CD14-positive monocyte (primary cell): ENCODE data around the gene ADAM19. TPM values are rescaled to one million over a fixed set of nuclear protein-coding genes. Genes with fewer than 3 reads are reported as not detected.

ENCODE experiments used
- DNase-seq, 3 donors: peaks; one replicate each; pipeline ENCODE4 v3.0.0-alpha.2; 2011 to 2022
- H2AFZ ChIP-seq: 2 replicates; pipeline ENCODE4 v1.6.0; 2012; ENCODE audit warnings: mild to moderate bottlenecking, low read depth, low read length, inconsistent platforms; ENCODE audit not compliant: insufficient read depth, poor library complexity, severe bottlenecking
- H3K27ac ChIP-seq, 2 donors: 1 replicate in 1 of 2; 2 replicates in 1 of 2; pipeline ENCODE4 v1.5.1; 2012 to 2013; ENCODE audit warnings: low read length in 2 of 2, control low read depth in 1 of 2, inconsistent platforms in 1 of 2, low read depth in 1 of 2, mild to moderate bottlenecking in 1 of 2
- H3K27me3 ChIP-seq, 2 donors: one replicate each; pipeline versions ENCODE4 v1.6.0 to v1.6.1; 2011 to 2013; ENCODE audit warnings: low read length in 2 of 2; ENCODE audit not compliant: control insufficient read depth in 2 of 2, insufficient read depth in 2 of 2
- H3K36me3 ChIP-seq, 2 donors: replicated peaks in 1 of 2; 1 replicate in 1 of 2; 2 replicates in 1 of 2; pipeline versions ENCODE4 v1.5.1 to v1.6.1; 2012 to 2013; ENCODE audit warnings: low read length in 2 of 2, control low read depth in 1 of 2, inconsistent platforms in 1 of 2, mild to moderate bottlenecking in 1 of 2; ENCODE audit not compliant: insufficient read depth in 2 of 2, control insufficient read depth in 1 of 2
- H3K4me1 ChIP-seq, 2 donors: 1 replicate in 1 of 2; 2 replicates in 1 of 2; pipeline versions ENCODE4 v1.5.1 to v1.6.1; 2012 to 2013; ENCODE audit warnings: low read length in 2 of 2, control low read depth in 1 of 2, inconsistent platforms in 1 of 2, mild to moderate bottlenecking in 1 of 2, moderate library complexity in 1 of 2; ENCODE audit not compliant: insufficient read depth in 2 of 2, control insufficient read depth in 1 of 2
- H3K4me2 ChIP-seq: replicated peaks from 2 replicates; pipeline ENCODE3; 2012; ENCODE audit warnings: low read length, moderate library complexity, mild to moderate bottlenecking; ENCODE audit not compliant: poor library complexity, severe bottlenecking; ENCODE audit errors: extremely low read depth
- H3K4me3 ChIP-seq, 3 experiments: fragments of 200-600 bp in 1 of 3; sonication (generic) in 1 of 3; replicated peaks in 1 of 3; 1 replicate in 2 of 3; 2 replicates in 1 of 3; pipeline ENCODE4 v1.5.1; 2011 to 2013; ENCODE audit warnings: low read length in 3 of 3, mild to moderate bottlenecking in 3 of 3, control low read depth in 2 of 3, low read depth in 2 of 3, inconsistent platforms in 1 of 3, moderate library complexity in 1 of 3
- H3K79me2 ChIP-seq: 2 replicates; pipeline ENCODE4 v1.6.0; 2012; ENCODE audit warnings: mild to moderate bottlenecking, control low read depth, inconsistent platforms, low read length, moderate library complexity; ENCODE audit not compliant: insufficient read depth
- H3K9ac ChIP-seq: 2 replicates; pipeline ENCODE4 v1.6.0; 2017; ENCODE audit warnings: low read length, mild to moderate bottlenecking; ENCODE audit not compliant: insufficient read depth, poor library complexity, severe bottlenecking
- H3K9me3 ChIP-seq, 2 donors: replicated peaks in 1 of 2; 1 replicate in 1 of 2; 2 replicates in 1 of 2; pipeline versions ENCODE4 v1.5.1 to v1.6.1; 2012 to 2013; ENCODE audit warnings: low read length in 2 of 2, control low read depth in 1 of 2; ENCODE audit not compliant: control insufficient read depth in 1 of 2, insufficient read depth in 1 of 2
- H4K20me1 ChIP-seq: 2 replicates; pipeline ENCODE4 v1.6.0; 2012; ENCODE audit warnings: mild to moderate bottlenecking, low read length, control low read depth, moderate library complexity; ENCODE audit not compliant: insufficient read depth
- H3K27ac Mint-ChIP-seq, 7 donors: one replicate each; pipeline ENCODE4 v1.8.0; 2020; ENCODE audit warnings: mild to moderate bottlenecking in 7 of 7, mixed read lengths in 7 of 7, moderate library complexity in 6 of 7, inconsistent platforms in 2 of 7
- H3K27me3 Mint-ChIP-seq, 3 donors: one replicate each; pipeline ENCODE4 v1.8.0; 2021 to 2022; ENCODE audit warnings: low read depth in 3 of 3, mild to moderate bottlenecking in 3 of 3, mixed read lengths in 3 of 3, moderate library complexity in 3 of 3, inconsistent platforms in 1 of 3
- H3K36me3 Mint-ChIP-seq, 2 donors: one replicate each; pipeline ENCODE4 v1.8.0; 2020; ENCODE audit warnings: mixed read lengths in 2 of 2, inconsistent platforms in 1 of 2, mild to moderate bottlenecking in 1 of 2
- H3K4me1 Mint-ChIP-seq: one replicate; pipeline ENCODE4 v1.8.0; 2020; ENCODE audit warnings: mild to moderate bottlenecking, mixed read lengths
- H3K4me3 Mint-ChIP-seq, 2 donors: one replicate each; pipeline ENCODE4 v1.8.0; 2020; ENCODE audit warnings: mild to moderate bottlenecking in 2 of 2, mixed read lengths in 2 of 2, moderate library complexity in 1 of 2
- H3K9me3 Mint-ChIP-seq, 7 donors: one replicate each; pipeline ENCODE4 v1.8.0; 2020 to 2022; ENCODE audit warnings: mixed read lengths in 7 of 7, mild to moderate bottlenecking in 6 of 7, moderate library complexity in 6 of 7, inconsistent platforms in 2 of 7
- WGBS: methylation state at CpG from one replicate; pipeline ENCODE4 v1.1.5; 2013; ENCODE audit warnings: missing lambda C conversion rate; ENCODE audit not compliant: insufficient coverage; 5-methylcytosine and 5-hydroxymethylcytosine counted together
- intact Hi-C, 2 donors: fragments of 100-400 bp; cut with micrococcal nuclease; formaldehyde crosslinking; loops; one replicate each; pipeline versions ENCODE4 v1.15.0 to v1.15.1; 2023
- polyA plus RNA-seq, 3 donors: library from polyadenylated mRNA; depleted of rRNA in 1 of 3; unstranded in 2 of 3; stranded (reverse) in 1 of 3; fragments of 300-500 nt in 2 of 3; fragments of >200 nt in 1 of 3; fragmentation: Illumina TruSeq in 2 of 3; gene quantifications; 1 replicate in 2 of 3; 2 replicates in 1 of 3; pipeline ENCODE4 v1.2.3, GENCODE V29; 2012 to 2021
- TF ChIP-seq, protein P1 (sequence below): fragments of 200-600 bp; IDR thresholded peaks from one replicate; pipeline ENCODE4 v1.8.0; 2022; ENCODE audit warnings: antibody characterized with exemption, mild to moderate bottlenecking

ADAM19 gene
- polyA plus RNA-seq, 3 donors: 3.0 to 12.7 (median 6.2) TPM

DNA sequence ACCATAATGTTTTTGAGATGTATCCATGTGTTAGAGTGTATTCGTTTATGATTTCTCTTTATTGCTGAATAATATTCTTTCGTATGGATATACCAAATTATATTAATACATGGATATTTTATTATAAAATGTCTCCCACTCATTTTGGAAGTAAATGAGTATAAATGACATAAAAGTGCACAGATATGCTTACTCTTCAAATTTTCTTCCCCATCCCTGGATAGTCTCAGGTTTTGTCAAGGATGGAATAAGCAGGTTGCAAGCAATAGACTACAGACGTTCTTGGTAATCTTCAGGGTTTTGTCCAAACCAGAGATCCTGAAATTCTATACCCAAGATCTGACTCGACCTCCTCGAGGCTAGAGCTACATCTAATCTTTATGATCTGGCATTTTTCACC lies 64.9 kb downstream of the ADAM19 start:
- TF ChIP-seq, protein P1, sequence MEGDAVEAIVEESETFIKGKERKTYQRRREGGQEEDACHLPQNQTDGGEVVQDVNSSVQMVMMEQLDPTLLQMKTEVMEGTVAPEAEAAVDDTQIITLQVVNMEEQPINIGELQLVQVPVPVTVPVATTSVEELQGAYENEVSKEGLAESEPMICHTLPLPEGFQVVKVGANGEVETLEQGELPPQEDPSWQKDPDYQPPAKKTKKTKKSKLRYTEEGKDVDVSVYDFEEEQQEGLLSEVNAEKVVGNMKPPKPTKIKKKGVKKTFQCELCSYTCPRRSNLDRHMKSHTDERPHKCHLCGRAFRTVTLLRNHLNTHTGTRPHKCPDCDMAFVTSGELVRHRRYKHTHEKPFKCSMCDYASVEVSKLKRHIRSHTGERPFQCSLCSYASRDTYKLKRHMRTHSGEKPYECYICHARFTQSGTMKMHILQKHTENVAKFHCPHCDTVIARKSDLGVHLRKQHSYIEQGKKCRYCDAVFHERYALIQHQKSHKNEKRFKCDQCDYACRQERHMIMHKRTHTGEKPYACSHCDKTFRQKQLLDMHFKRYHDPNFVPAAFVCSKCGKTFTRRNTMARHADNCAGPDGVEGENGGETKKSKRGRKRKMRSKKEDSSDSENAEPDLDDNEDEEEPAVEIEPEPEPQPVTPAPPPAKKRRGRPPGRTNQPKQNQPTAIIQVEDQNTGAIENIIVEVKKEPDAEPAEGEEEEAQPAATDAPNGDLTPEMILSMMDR: no peak
- no peak overlapping the region for H3K4me2 ChIP-seq
- Mint-ChIP-seq H3K4me1 (peaks cover 8% of the 10 kb centered on the region), H3K27ac (no peak overlapping the region), H3K36me3 (peaks cover 79 to 81% of the 10 kb centered on the region in 2 donors), H3K9me3 (peaks cover 0 to 4% (median 0%) of the 10 kb centered on the region in 7 donors), H3K4me3 (no peak overlapping the region), H3K27me3 (peaks cover 0 to 5% (median 1%) of the 10 kb centered on the region in 3 donors)
- peaks cover 36 to 93% of the 10 kb centered on the region in 2 donors for H3K36me3 ChIP-seq
- no peaks in the 10 kb centered on the region for H4K20me1 ChIP-seq
- no peaks in the 10 kb centered on the region for H3K27me3 ChIP-seq
- no CpG with 5 or more reads among the region's 5 CpGs for WGBS
- H3K4me1 ChIP-seq: peaks cover 4 to 6% of the 10 kb centered on the region in 2 donors
- H3K4me3 ChIP-seq: no peak overlapping the region
- H3K9ac ChIP-seq: no peak overlapping the region
- H3K27ac ChIP-seq: no peak overlapping the region
- no peak for DNase-seq
- no peaks in the 10 kb centered on the region for H3K79me2 ChIP-seq
- H2AFZ ChIP-seq: no peak overlapping the region
- intact Hi-C loops: no loop called here
- H3K9me3 ChIP-seq: no peaks in the 10 kb centered on the region

DNA sequence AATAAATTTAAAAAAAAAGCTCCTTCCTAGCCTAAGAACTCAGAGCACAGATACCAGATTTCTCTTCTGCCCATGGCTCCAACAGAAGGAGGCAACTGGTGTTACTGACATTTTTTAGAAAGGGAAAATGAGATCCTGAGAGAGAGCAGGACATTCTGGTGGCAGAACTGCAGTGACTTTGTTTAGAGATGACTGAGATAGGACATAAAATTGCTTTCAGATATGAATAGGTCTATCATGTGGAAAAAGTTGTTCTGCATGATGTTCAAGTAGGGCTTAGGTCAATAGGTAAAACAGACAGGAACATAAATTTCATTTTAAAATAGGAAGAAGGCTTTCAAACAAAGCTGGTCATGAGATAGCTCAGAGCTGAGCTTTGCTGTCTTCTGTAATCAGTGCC lies 66.0 kb downstream of the ADAM19 start:
- Histone ChIP-seq H4K20me1 (no peaks in the 10 kb centered on the region), H2AFZ (no peak overlapping the region), H3K79me2 (no peaks in the 10 kb centered on the region), H3K27me3 (no peaks in the 10 kb centered on the region), H3K4me2 (no peak overlapping the region), H3K9me3 (no peaks in the 10 kb centered on the region), H3K27ac (no peak overlapping the region), H3K36me3 (peaks cover 41 to 93% of the 10 kb centered on the region in 2 donors), H3K4me3 (no peak overlapping the region), H3K4me1 (peaks cover 6 to 9% of the 10 kb centered on the region in 2 donors), H3K9ac (no peak overlapping the region)
- peaks cover 8% of the 10 kb centered on the region for H3K4me1 Mint-ChIP-seq
- H3K9me3 Mint-ChIP-seq: peaks cover 0 to 4% (median 0%) of the 10 kb centered on the region in 7 donors
- TF ChIP-seq, protein P1: no peak
- no peak for DNase-seq
- peaks cover 83 to 86% of the 10 kb centered on the region in 2 donors for H3K36me3 Mint-ChIP-seq
- intact Hi-C loops: no loop called here
- no peak overlapping the region for H3K4me3 Mint-ChIP-seq
- H3K27me3 Mint-ChIP-seq: peaks cover 0 to 5% (median 1%) of the 10 kb centered on the region in 3 donors
- H3K27ac Mint-ChIP-seq: no peak overlapping the region
